Measurements from ENCODE around the gene RYR1.
"Not testable (repeated sequence)": the region's sequence is repeated elsewhere in the genome, so short reads cannot be mapped to it uniquely, and the experiment has no call there.

RYR1 gene

DNA sequence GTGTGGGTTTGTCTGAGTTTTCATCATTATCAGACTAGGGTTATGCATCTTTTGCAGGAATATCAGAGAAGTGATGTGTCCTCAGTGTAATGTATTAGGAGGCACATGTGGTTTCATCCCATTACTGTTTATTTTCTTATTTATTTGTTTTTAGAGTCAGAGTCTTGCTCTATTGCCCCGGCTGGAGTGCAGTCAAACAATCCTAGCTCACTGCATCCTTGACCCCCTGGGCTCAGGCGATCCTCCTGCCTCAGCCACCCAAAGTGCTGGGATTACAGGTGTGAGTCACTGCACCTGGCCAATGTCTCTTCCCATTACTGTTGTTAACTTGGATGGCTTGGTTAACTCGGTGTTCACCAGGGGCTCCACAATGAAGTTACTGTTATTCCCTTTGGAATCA lies 116.9 kb downstream of the RYR1 start:
- DNase-seq (ENCODE audit: extremely low spot score, insufficient read length, low read depth) (no peak), FAIRE-seq (no peak)

DNA sequence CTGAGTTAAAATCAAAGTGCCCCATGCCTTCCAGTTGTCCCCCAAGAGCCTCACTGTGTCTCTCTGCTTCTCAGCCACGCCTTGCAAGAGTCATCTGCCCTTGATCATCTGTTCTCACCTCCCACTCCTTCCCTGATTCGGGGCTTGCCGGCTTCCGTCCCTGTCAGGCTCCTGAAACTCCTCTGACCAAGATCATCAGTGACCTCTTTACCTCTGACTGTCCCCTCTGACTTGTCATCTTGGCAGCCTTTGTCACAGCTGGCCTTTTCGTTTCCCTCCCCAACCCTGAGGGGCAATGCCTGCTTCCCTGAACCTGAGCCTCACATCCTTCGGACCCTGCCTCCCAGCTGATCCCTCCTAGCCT lies 117.9 kb downstream of the RYR1 start:
- FAIRE-seq, result peak; percentile 96
- DNase-seq (ENCODE audit: extremely low spot score, insufficient read length, low read depth), result peak; percentile 54

DNA sequence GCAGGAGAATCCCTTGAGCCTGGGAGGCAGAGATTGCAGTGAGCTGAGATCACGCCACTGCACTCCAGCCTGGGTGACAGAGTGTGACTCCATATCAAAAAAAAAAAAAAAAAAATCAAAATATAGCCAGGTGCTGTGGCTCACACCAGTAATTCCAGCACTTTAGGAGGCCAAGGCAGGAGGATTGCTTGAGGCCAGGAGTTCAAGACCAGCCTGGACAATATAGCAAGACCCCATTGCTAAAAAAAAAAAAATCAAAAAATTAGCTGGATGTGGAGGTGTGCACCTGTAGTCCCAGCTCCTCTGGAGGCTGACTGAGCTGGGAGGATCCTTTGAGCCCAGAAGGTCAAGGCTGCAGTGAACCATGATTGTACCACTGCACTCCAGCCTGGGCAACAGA lies 119.7 kb downstream of the RYR1 start:
- not testable (repeated sequence) for DNase-seq (ENCODE audit: extremely low spot score, insufficient read length, low read depth); FAIRE-seq

DNA sequence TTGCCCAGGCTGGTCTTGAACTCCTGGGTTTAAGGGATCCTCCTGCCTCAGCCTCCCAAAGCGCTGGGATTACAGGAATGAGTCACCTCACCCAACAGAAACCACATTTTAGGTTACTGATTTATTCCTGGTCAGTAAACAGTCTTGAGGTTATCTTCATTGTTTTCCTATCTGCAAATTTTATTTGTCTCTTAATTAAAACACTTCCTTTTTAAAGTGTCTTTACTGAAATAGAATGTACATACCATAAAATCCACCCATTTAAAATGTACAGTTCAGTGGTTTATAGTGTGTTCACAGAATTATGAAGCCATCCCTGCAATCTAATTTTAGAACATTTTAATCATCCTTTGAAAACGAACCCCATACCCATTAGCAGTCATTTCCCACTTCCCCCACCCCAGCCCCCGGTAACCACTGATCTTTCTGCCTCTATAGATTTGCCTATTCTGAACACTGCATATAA lies 121.2 kb downstream of the RYR1 start:
- peak; percentile 77 for FAIRE-seq
- DNase-seq (ENCODE audit: extremely low spot score, insufficient read length, low read depth), result no peak

DNA sequence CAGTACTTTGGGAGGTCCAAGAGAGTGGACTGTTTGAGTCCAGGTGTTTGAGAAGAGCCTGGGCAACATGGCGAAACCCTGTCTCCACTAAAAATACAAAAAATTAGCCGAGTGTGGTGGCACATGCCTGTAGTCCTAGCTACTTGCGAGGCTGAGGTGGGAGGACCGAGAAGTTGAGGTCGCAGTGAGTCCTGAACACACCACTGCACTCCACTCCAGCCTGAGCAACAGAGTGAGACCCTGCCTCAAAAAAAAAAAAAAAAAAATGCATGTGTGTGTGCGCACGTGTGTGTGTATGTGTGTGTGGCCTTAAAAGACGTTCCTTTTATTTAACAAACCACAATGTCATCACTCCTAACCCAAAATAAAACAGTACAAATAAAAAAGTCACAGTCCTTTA lies 121.7 kb downstream of the RYR1 start:
- no peak for DNase-seq (ENCODE audit: extremely low spot score, insufficient read length, low read depth)
- no peak for FAIRE-seq

DNA sequence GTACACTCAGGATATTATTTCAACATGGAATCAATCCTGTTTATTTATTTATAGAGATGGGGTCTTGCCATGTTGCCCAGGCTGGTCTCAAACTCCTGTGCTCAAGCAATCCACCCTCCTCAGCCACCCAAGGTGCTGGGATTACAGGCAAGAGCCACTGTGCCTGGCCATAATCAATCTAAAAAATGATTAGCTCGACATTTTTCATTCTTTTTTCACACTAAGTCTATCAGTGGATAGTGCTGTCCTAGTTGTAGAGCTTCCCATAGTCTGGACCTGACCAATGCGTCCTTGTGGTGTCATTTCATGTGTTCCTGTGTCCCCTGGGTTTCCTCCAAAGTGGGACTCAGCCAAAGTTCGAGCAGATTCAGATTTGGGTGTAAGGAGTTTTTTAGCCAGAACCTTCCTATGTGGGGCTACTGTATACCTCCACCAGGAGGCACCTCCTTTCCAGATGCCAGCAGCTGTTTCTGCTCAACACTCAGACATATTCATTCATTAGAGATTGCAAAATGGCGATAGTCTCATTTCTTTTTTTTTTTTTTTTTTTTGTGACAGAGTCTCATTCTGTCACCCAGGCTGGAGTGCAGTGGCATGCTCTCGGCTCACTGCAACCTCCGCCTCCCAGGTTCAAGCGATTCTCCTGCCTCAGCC lies 123.2 kb downstream of the RYR1 start:
- FAIRE-seq (peak; percentile 44), DNase-seq (ENCODE audit: extremely low spot score, insufficient read length, low read depth) (no peak)

DNA sequence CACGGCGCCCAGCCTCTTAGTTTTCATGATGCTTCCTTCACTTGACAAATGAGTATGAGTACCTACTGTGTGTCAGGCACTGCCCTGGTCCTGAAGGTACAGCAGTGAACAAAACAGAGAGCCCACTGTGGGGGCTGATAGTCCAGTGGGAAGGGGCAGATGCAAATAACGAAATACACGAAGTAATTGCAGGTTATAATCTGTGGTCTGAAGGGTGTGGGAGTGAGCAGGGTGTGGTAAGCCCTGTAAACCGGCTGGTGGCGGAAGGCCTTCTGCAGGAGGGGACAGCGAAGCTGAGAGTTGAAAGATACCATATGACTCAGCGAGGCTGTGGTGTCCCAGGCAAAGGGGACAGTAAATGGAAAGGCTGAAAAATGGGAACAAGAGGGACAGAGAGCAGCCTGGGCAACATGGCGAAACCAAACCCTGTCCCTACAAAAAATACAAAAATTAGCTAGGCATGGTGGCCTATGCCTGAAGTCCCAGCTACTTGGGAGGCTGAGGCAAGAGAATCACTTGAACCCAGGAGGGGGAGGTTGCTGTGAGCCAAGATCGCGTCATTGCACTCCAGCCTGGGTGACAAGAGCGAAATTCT lies 123.8 kb downstream of the RYR1 start:
- DNase-seq (ENCODE audit: extremely low spot score, insufficient read length, low read depth) (peak; percentile 39), FAIRE-seq (peak; percentile 92)

DNA sequence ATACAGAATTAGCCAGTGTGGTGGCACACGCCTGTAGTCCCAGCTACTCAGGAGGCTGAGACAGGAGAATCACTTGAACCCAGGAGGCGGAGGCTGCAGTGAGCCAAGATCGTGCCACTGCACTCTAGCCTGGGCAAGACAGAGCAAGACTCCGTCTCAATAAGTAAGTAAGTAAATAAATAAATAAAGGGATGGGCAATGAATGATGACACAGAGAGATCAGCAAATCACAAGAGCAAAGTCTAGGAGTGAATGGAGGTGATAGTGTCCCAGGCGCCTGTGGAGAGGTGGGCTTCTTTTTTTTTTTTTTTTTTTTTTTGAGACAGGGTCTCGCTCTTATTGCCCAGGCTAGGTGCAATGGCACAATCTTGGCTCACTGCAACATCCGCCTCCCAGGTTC lies 125.4 kb downstream of the RYR1 start:
- not testable (repeated sequence) for DNase-seq (ENCODE audit: extremely low spot score, insufficient read length, low read depth); FAIRE-seq

DNA sequence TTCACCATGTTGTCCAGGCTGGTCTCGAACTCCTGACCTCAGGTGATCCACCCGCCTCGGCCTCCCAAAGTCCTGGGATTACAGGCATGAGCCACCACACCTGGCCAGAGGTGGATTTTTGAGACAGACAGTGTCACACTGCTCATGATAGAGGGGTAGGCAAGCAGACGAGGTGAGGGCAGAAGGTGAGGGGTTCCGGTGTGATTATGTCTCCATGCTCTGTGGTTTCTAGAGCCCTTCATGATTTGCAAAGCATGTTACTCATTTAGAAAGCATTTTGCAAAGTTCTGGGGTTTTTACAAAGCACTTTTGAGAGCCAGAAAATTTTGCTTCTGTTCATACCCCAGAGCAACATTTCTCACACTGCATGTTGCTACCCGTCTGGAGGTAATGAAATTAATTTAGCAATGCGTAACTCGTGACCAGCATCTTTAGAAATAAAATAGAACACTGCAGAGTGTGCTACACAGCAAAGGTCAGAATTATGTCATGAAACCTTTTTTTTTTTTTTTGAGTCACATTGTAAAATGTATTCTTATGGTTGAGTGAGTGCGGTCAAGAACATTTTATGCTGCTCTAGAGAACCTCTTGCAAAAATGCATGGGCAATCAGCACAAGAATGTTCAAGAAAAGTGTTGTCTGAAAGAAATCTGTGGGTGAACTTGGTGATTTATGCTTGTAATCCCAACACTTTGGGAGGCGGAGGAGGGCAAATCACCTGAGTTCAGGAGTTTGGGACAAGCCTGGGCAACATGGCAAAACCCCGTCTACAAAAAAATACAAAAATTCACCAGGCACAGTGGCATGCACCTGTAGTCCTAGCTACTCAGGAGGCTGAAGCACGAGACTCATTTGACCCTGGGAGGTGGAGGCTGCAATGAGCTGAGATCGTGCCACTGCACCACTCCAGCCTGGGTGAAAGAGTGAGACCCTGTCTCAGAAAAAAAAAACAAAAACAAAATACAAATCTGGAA lies 126.2 kb downstream of the RYR1 start:
- FAIRE-seq (peak; percentile 98), DNase-seq (ENCODE audit: extremely low spot score, insufficient read length, low read depth) (no peak)

DNA sequence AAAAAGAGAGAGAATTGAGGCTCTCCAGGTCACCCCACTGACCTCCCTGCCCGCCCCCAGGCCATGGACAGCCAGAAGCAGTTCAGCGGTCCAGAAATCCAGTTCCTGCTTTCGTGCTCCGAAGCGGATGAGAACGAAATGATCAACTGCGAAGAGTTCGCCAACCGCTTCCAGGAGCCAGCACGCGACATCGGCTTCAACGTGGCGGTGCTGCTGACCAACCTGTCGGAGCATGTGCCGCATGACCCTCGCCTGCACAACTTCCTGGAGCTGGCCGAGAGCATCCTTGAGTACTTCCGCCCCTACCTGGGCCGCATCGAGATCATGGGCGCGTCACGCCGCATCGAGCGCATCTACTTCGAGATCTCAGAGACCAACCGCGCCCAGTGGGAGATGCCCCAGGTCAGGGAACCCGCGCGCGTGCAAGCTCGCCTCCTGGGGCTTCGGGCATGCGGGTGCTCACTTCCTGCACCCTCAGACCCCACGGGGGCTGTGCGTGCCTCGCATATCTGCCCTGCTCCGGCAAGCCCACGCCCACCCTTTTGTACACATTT lies 127.6 kb downstream of the RYR1 start:
- no peak for DNase-seq (ENCODE audit: extremely low spot score, insufficient read length, low read depth)
- no peak for FAIRE-seq

DNA sequence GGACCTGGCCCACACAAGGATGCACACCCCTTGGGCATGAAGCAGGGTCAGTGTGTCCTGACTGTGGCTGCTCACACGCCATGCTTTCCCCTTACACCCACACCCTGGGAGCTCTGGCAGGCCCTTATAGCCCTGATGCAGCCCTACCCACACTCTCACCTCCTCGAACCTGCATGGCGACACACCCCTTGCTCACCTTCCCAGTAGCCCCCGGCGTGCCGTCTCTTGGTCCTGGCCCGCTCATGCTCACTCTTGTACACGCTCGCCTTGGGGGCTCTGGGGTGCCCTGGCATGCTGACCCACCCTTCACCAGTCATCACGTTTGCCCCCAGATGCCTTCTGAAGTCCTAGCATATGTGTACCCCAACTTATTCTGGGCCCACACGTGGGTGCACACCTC lies 128.2 kb downstream of the RYR1 start:
- DNase-seq (ENCODE audit: extremely low spot score, insufficient read length, low read depth), result no peak
- no peak for FAIRE-seq

DNA sequence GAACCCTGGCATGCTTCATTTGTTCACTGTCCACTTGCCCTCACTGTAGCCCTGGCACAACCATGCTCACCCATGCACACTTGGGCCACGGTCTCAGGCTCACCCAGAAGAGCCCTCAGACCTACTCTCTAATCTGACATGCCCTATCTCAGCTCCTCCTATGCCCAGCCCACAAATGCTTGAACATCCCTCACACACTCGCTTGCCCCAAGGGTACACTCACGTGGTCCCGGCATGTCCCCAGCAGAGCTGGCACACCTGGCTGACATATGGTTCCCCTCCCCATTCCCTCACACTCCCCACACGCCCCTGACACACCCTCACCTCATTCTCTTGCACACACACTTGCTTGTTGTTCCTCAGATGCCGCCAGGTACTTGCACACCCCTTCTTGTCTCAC lies 128.6 kb downstream of the RYR1 start:
- DNase-seq (ENCODE audit: extremely low spot score, insufficient read length, low read depth) (no peak), FAIRE-seq (no peak)

DNA sequence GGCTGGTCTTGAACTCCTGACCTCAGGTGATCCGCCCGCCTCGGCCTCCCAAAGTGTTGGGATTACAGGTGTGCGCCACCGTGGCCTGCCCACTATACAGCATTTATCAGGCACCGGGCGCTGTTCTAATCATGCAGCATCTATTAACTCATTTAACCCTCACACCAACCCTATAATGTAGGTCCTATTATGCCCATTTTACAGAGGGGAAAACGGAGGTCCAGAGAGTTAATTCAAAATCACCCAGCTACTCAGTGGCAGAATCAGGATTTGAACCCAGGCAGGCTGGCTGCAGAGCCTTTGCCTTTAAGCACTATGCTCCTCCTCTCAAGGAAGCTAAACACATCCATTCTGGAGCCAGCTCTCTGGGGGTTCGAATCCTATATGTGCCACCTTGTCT lies 130.0 kb downstream of the RYR1 start:
- DNase-seq (ENCODE audit: extremely low spot score, insufficient read length, low read depth) (no peak), FAIRE-seq (no peak)

DNA sequence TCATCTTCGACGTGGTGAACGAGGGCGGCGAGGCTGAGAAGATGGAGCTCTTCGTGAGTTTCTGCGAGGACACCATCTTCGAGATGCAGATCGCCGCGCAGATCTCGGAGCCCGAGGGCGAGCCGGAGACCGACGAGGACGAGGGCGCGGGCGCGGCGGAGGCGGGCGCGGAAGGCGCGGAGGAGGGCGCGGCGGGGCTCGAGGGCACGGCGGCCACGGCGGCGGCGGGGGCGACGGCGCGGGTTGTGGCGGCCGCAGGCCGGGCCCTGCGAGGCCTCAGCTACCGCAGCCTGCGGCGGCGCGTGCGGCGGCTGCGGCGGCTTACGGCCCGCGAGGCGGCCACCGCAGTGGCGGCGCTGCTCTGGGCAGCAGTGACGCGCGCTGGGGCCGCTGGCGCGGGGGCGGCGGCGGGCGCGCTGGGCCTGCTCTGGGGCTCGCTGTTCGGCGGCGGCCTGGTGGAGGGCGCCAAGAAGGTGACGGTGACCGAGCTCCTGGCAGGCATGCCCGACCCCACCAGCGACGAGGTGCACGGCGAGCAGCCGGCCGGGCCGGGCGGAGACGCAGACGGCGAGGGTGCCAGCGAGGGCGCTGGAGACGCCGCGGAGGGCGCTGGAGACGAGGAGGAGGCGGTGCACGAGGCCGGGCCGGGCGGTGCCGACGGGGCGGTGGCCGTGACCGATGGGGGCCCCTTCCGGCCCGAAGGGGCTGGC lies 131.6 kb downstream of the RYR1 start:
- DNase-seq (ENCODE audit: extremely low spot score, insufficient read length, low read depth), result no peak
- FAIRE-seq, result no peak

DNA sequence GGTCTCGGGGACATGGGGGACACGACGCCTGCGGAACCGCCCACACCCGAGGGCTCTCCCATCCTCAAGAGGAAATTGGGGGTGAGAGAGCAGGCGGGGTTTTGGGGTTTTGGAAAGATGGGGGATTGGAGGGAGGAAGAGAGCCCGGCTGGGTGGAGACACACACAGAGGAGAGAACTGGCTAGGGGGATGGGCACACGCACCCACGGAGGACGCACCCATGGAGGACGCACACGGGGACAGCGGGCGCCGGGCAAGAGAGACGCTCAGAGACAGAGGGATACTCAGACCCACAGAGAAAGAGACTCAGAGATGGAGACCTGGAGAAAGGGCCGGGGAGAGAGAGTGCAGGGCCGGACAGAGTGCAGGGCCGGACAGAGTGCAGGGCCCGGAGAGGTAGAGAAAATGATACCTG lies 132.2 kb downstream of the RYR1 start:
- peak; percentile 59 for FAIRE-seq
- no peak for DNase-seq (ENCODE audit: extremely low spot score, insufficient read length, low read depth)

DNA sequence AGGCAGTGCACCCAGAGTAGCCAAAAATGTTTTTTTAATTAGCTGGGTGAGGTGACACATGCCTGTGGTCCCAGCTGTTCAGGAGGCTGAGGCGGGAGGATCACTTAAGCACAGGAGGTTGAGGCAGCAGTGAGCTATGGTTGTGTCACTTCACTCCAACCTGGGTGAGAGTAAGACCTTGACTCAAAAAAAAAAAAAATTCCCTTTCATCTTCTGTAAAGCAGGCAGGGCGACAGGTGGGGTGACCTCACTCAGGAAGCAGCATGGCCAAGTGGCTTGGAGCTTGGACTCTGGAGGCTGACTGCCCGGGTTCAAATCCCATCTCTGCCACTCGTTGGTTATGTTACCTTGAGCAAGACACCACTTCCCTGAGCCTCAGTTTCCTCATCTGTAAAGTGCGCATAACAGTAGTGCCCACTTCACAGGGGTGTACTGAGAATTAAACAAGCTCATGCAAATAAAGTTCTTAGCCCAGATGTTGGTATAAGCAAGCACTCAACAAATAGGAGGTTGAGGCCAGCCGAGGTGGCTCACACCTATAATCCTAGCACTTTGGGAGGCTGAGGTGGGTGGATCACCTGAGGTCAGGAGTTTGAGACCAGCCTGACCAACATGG lies 136.0 kb downstream of the RYR1 start:
- DNase-seq (ENCODE audit: extremely low spot score, insufficient read length, low read depth) (no peak), FAIRE-seq (no peak)

DNA sequence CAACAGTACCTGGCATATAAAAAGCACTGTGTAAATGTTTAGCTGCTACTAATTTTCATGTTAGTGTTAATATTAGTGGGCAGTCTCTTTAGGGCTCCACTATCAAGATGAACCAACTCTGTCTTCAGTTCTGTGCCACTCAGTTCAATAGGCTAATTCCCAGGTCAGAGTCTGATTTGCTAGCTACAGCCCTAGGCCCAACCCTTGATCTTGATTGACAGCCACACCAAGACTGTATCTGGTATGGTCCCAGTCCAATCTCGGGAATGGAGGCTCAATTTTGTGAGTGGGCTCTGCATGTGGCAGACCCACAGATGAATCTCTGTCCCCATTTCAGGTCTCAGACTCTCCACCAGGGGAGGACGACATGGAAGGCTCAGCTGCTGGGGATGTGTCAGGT lies 138.2 kb downstream of the RYR1 start:
- FAIRE-seq, result no peak
- no peak for DNase-seq (ENCODE audit: extremely low spot score, insufficient read length, low read depth)

DNA sequence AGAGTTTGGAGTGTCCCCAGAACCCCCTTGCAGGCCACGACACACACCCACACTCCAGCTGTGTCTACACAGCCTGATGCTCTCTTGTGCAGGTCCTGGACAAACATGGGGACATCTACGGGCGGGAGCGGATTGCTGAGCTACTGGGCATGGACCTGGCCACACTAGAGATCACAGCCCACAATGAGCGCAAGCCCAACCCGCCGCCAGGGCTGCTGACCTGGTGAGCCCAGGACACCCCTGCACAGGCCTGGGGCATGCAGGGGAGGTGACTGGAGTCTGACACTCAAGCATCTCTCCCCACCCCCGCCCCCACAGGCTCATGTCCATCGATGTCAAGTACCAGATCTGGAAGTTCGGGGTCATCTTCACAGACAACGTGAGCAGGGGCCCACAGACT lies 144.3 kb downstream of the RYR1 start:
- DNase-seq (ENCODE audit: extremely low spot score, insufficient read length, low read depth) (no peak), FAIRE-seq (no peak)

DNA sequence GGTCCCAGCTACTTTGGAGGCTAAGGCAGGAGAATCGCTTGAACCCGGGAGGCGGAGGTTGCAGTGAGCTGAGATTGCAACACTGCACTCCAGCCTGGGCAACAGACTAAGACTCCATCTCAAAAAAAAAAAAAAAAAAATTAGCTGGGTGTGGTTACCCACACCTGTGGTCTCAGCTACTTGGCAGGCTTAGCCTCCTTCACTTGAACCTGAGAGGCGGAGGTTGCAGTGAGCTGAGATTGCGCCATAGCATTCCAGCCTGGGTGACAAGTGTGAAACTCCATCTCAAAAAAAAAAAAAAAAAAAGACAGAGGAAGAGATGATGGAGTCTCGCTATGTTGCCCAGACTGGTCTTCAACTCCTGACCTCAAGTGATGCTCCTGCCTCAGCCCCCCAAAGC lies 145.8 kb downstream of the RYR1 start:
- not testable (repeated sequence) for FAIRE-seq; DNase-seq (ENCODE audit: extremely low spot score, insufficient read length, low read depth)

DNA sequence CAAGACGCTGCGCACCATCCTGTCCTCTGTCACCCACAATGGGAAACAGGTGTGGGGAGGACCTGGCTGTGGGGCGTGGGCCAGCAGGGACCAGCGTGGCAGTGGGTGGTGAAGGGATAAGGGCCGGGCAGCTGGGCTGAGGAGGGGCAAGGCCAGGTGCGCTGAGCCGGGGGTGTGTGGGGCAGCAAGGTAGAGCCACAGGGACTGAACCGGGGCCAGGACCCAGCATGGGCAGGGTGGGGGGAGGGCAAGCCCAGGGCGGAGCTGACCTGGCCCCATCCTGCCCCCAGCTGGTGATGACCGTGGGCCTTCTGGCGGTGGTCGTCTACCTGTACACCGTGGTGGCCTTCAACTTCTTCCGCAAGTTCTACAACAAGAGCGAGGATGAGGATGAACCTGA lies 146.6 kb downstream of the RYR1 start:
- FAIRE-seq, result no peak

More for the DNA sequence above, 146.6 kb downstream of the RYR1 start:
- no peak for DNase-seq (ENCODE audit: extremely low spot score, insufficient read length, low read depth)
